SK-N-MC (cell line): ENCODE results near the gene SLAMF1.
"Not testable (repeated sequence)": the region's sequence is repeated elsewhere in the genome, so short reads cannot be mapped to it uniquely, and the experiment has no call there.

ENCODE experiments used
- DNase-seq: peaks from one replicate; pipeline ENCODE4 v3.0.0-alpha.2; 2011; ENCODE audit warnings: low read depth, low spot score
- H3K27ac ChIP-seq: fragments of 200-600 bp; sonication (generic); 2 replicates; pipeline ENCODE4 v1.5.1; 2016; ENCODE audit warnings: mixed run types
- H3K36me3 ChIP-seq: fragments of 200-600 bp; sonication (generic); 2 replicates; pipeline ENCODE4 v1.6.1; 2017; ENCODE audit warnings: antibody characterized with exemption, low read length, mixed read lengths; ENCODE audit not compliant: insufficient read depth
- H3K4me3 ChIP-seq: fragments of 200-600 bp; sonication (generic); 2 replicates; pipeline ENCODE4 v1.5.1; 2016
- H3K9ac ChIP-seq: fragments of 200-600 bp; sonication (generic); 2 replicates; pipeline ENCODE4 v1.8.0; 2017; ENCODE audit warnings: mixed run types, mixed read lengths; ENCODE audit not compliant: insufficient read length
- H3K9me3 ChIP-seq: fragments of 200-600 bp; sonication (generic); 2 replicates; pipeline ENCODE4 v1.6.1; 2017; ENCODE audit warnings: low read depth, mild to moderate bottlenecking, antibody characterized with exemption, low read length, moderate library complexity, mixed read lengths
- EZH2 ChIP-seq: fragments of 200-600 bp; sonication (generic); IDR thresholded peaks from one replicate; pipeline ENCODE4 v1.6.1; 2017; ENCODE audit warnings: antibody characterized with exemption
- FOXP2 ChIP-seq: optimal IDR thresholded peaks from 2 replicates; pipeline ENCODE3; 2011; ENCODE audit warnings: mild to moderate bottlenecking, moderate library complexity; ENCODE audit not compliant: insufficient read depth; ENCODE audit errors: extremely low read length, control extremely low read depth
- POLR2AphosphoS5 ChIP-seq: IDR thresholded peaks from 2 replicates; pipeline ENCODE4 v1.6.1; 2012; ENCODE audit warnings: mild to moderate bottlenecking, low read depth, low read length, borderline replicate concordance

Gene SLAMF1

DNA sequence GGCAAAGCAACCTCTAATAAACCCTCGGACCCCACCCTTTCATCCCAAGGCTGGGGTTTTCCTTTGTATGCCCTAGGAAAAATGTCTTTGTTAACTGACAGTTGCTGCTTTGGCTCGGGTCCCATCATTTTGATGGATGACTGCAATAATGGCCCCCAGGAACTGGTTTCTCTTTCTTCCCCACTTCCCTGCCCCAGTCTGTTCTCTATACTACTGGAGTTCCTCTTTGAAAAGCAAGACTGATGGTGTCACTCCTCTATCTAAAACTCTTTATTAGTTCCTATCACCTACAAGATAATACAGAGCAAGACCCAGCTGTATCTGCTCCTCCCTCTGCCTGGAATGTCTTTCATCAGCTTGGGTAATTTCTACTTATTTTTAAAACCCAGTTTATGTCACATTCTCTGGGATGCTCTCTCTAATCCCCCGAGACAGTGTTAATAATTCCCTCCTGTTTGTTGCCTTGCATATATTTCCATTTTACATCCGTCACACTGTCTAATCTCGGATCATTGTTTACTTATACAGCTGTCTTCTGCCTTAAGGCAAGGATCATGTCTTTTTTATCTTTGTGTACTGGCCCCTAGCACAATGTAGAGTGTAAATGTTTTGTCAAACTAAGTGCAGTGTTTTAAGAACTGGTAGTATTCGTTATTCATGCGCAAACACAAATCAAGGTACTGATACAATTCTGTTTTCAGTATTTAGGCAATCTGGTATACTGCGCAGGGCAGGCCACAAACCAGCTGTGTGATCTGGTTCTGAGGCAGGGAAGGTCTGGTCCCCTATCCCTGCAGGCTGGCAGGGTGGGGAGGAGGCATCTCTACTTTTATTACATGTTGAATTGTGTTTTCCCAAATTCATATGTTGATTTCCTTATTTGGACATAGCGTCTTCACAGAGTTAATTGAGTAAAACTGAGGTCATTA lies 16.1 kb downstream of the SLAMF1 start:
- no peaks in the 10 kb centered on the region for H3K36me3 ChIP-seq
- no peaks in the 10 kb centered on the region for H3K9me3 ChIP-seq
- H3K27ac ChIP-seq = no peak overlapping the region
- H3K9ac ChIP-seq = peak overlapping the region; percentile 14
- no peak for DNase-seq
- H3K4me3 ChIP-seq = no peak overlapping the region
- TF ChIP-seq FOXP2 (no peak), EZH2 (no peak), POLR2AphosphoS5 (no peak)

DNA sequence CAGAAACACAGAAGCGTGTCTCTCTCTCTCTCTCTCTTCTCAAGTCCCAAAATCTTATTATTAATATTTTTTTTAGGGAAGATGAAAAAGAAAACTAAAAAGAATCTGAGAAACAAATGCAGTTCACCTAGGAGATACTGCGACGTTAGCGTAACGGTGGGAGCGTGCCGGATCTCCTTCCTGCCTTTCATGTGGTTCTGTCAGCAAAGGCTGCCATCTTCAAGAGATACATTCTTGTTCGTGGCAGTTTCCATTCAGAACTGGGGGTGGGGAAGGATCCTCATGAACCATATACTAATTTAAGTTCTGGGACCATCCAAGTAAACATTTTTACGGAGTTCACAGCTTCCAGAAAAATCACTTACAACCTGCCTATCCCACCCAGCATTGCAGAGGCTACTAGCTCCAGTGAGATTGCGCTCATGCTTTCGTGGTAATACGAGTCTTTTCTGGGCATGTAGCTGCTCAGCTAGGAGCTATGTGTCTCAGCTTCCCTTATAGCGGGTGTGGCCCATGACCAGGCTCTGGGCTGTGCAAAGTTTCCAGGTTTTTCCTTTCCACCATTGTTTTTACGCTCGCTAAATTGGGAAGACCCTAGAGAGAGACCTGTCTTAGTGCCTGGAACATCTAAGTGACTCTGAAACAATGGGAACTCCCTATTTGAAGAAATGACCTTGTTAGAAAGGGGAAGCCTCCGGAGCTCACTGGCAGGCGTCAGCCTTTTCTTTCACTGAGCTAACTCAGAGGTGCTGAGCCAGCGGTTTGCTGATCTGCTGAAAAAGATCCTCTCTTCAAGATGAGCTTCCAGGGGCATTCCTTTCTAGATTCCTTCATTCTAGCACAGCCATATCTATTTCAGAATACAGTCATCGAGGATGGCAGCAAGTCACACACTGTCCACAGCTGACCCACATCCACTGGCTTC lies 17.3 kb downstream of the SLAMF1 start:
- H3K4me3 ChIP-seq = no peak overlapping the region
- no peak for DNase-seq

DNA sequence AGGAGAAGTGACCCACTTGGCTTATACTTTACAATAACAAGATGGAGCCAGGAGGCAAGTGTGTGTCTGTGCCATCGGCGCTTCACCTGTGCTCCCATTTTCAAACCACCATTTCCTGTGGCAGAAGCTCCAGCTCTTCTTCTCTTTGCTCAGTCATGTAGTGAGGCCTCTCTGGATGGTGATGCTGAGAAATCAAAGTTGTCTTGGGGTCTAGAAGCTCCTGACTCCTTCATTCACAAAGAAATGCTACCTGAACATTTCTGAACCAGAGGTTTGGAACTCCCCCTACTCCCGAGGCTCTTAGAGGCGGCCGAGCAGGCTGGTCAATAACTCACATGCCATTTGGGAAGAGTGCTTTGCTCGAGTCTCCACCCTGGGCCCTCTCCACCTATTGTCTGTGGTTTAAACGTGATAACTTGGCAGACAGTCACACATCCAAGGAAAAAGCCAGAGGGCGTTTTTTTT lies 18.0 kb downstream of the SLAMF1 start:
- Histone ChIP-seq H3K27ac (no peak overlapping the region), H3K4me3 (no peak overlapping the region)
- TF ChIP-seq EZH2 = no peak
- TF ChIP-seq FOXP2 = no peak
- no peak for TF ChIP-seq POLR2AphosphoS5

More for the DNA sequence above, 17.3 kb downstream of the SLAMF1 start:
- Histone ChIP-seq H3K27ac (no peak overlapping the region), H3K9ac (no peak overlapping the region), H3K36me3 (no peaks in the 10 kb centered on the region), H3K9me3 (no peaks in the 10 kb centered on the region)
- TF ChIP-seq EZH2 (no peak), FOXP2 (no peak), POLR2AphosphoS5 (no peak)

DNA sequence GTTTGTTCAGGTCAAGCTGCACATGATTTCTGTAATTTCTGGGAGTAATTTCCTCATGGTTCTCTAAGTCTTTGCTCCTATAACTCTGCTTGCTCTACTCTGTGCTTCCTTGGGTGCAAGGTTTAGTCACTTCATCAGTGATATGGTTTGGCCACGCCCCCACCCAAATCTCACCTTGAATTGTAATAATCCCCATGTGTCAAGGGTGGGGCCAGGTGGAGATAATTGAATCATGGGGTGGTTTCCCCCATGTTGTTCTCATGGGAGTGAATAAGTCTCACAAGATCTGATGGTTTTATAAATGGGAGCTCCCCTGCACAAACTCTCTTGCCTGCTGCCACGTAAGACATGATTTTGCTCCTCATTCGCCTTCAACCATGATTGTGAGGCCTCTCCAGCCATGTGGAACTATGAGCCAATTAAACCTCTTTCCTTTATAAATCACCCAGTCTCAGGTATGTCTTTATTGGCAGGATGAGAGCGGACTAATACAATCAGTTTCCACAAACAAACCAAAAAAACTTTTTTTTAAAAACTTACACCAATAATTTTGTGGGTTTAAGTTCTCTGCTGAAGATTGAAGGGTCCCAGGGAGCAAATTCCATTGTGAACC lies 19.1 kb downstream of the SLAMF1 start:
- not testable (repeated sequence) for H3K36me3 ChIP-seq, DNase-seq, H3K9ac ChIP-seq, H3K4me3 ChIP-seq, H3K27ac ChIP-seq, H3K9me3 ChIP-seq

More for the DNA sequence above, 18.0 kb downstream of the SLAMF1 start:
- Histone ChIP-seq H3K36me3 (no peaks in the 10 kb centered on the region), H3K9ac (no peak overlapping the region), H3K9me3 (no peaks in the 10 kb centered on the region)
- no peak for DNase-seq

DNA sequence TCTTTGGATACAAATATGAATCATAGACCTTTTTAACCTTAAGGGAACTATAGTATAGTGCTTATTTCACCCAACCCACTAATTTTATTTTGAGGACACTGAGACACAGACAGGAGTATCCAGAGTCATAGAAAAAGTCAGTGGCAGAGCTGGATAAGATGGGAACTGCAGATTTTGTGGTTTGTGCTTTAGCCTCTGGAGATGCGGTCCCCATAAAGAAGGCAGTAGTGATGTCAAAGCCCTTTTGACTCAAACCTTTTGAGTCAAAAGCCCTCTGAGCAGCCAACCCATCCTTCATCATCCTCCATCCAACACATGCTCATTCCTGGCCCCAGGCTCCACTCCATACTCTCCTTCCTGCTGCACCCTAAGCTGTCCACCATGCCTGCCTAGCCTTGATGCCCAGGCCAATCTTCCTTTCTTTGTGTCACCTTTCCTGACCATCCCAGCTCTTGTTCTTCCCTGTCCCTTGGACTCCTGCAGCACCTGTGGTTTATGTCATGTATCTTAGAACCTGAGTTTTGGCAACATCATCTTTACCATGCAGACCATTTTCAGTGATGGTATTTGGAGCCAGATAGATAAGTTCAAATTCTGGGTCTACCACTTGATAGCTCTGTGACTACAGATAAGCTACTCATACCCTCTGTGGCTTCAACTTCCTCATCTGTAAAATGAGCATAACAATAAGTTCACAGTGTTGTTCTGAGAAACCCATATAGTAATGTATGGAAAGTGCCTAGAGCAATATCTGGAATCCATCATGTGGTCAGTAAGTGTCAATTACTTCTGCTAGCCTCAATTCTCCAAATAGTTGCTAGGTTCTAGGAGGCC lies 20.1 kb downstream of the SLAMF1 start:
- Histone ChIP-seq H3K36me3 (no peaks in the 10 kb centered on the region), H3K4me3 (no peak overlapping the region), H3K27ac (no peak overlapping the region), H3K9ac (no peak overlapping the region), H3K9me3 (no peaks in the 10 kb centered on the region)
- TF ChIP-seq POLR2AphosphoS5 (no peak), FOXP2 (no peak), EZH2 (no peak)
- DNase-seq = no peak

DNA sequence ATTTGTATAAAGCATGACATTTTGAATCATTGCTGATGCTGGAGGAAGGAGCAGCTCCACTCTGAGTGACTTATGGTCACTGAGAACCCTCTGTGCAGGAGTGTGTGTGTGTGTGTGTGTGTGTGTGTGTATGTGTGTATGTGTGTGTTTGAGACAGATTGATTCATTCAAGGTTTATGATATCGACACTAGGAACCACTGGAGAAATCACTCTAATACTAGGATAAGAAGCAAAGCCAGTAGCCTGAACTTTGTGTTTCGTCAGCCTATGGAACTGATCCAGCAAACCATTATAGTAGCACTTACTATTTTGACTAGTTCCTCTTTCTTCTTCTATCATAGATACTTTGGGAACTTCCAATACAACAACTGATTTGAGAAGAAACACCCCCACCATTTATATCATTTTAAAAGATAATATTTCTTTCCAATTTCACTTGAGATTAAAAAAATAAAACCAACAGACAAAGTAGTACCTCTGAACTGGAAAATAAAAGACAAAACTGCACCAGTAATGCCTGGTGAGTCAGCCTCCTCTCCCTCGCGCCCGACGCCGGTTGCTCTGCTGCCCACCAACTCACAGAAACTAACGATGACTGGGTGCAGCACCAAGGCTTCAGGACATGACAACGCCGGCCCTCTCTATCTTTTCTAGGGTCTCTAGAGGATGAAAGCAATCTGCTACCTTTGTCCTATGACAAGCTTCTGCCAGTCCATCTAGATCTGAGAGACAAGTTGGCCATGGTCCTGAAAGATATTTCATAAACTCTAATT lies 20.9 kb downstream of the SLAMF1 start:
- no peak for TF ChIP-seq POLR2AphosphoS5
- Histone ChIP-seq H3K9ac (no peak overlapping the region), H3K36me3 (no peaks in the 10 kb centered on the region), H3K27ac (no peak overlapping the region), H3K4me3 (no peak overlapping the region), H3K9me3 (no peaks in the 10 kb centered on the region)
- DNase-seq = no peak

DNA sequence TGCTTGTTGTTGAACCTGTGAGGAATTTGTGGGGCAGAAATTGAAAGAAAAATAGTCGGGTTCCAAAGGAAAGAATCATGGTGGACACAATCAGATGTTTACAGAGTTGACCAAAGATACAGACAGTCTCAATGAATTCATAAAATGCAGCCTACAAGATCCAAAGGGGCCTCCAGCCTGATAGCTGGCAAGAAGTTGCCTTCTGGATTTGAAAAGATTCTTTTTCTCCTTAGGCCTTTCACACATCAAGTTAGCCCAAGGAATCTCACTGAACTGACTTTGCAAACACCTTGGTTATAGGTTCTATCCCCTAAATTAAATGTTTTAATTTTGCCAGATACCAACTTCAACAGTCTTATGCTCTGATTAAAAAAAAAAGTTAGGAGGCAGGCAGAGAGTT lies 21.5 kb downstream of the SLAMF1 start:
- H3K36me3 ChIP-seq = no peaks in the 10 kb centered on the region
- TF ChIP-seq EZH2 (no peak), POLR2AphosphoS5 (no peak), FOXP2 (no peak)
- H3K9me3 ChIP-seq = no peaks in the 10 kb centered on the region
- no peak overlapping the region for H3K27ac ChIP-seq
- H3K9ac ChIP-seq = no peak overlapping the region
- DNase-seq = no peak
- no peak overlapping the region for H3K4me3 ChIP-seq
